ENCODE results near the gene PHYH.

PHYH gene

GRCh38 chr10:13241613-13242012 lies 58.3 kb downstream of the PHYH start:
- Histone ChIP-seq H3K27me3 (ENCODE audit: insufficient read depth, low read length) (no peaks in the 10 kb centered on the region), H2AFZ (ENCODE audit: low read length) (no peak overlapping the region), H3K4me2 (ENCODE audit: low read length) (no peak overlapping the region), H3K9me2 (ENCODE audit: low read depth, low read length) (no peaks in the 10 kb centered on the region), H3K79me2 (ENCODE audit: insufficient read depth, low read length) (no peaks in the 10 kb centered on the region), H3K9ac (ENCODE audit: low read length) (no peak overlapping the region), H3K36me3 (ENCODE audit: insufficient read depth, low read length) (no peaks in the 10 kb centered on the region), H4K20me1 (ENCODE audit: insufficient read depth, low read length) (no peaks in the 10 kb centered on the region), H3K27ac (ENCODE audit: low read depth, low read length, poor library complexity, severe bottlenecking) (no peak overlapping the region), H3K4me3 (ENCODE audit: low read depth, low read length, poor library complexity, severe bottlenecking) (no peak overlapping the region), H3K4me1 (ENCODE audit: insufficient read depth, low read length, severe bottlenecking) (no peaks in the 10 kb centered on the region), H3F3A (ENCODE audit: insufficient read depth, low read length) (no peaks in the 10 kb centered on the region), H3K9me3 (ENCODE audit: low read length) (no peaks in the 10 kb centered on the region)
- no peak for TF ChIP-seq CTCF (IDR thresholded peaks at IDR 0.05; ENCODE audit: low read length)
- no peak for TF ChIP-seq EZH2 (IDR thresholded peaks at IDR 0.05; ENCODE audit: borderline replicate concordance, low read length)

GRCh38 chr10:13239923-13240322 lies 59.9 kb downstream of the PHYH start:
- H3K79me2 ChIP-seq (ENCODE audit: insufficient read depth, low read length): no peaks in the 10 kb centered on the region
- H3K9me3 ChIP-seq (ENCODE audit: low read length): no peaks in the 10 kb centered on the region
- H3K36me3 ChIP-seq (ENCODE audit: insufficient read depth, low read length): no peaks in the 10 kb centered on the region
- no peak overlapping the region for H3K4me3 ChIP-seq (ENCODE audit: low read depth, low read length, poor library complexity, severe bottlenecking)
- no peaks in the 10 kb centered on the region for H3K4me1 ChIP-seq (ENCODE audit: insufficient read depth, low read length, severe bottlenecking)
- H4K20me1 ChIP-seq (ENCODE audit: insufficient read depth, low read length): no peaks in the 10 kb centered on the region
- H3K9me2 ChIP-seq (ENCODE audit: low read depth, low read length): no peaks in the 10 kb centered on the region
- no peak overlapping the region for H2AFZ ChIP-seq (ENCODE audit: low read length)
- H3K27me3 ChIP-seq (ENCODE audit: insufficient read depth, low read length): no peaks in the 10 kb centered on the region
- TF ChIP-seq EZH2 (IDR thresholded peaks at IDR 0.05; ENCODE audit: borderline replicate concordance, low read length) (no peak), CTCF (IDR thresholded peaks at IDR 0.05; ENCODE audit: low read length) (no peak)
- H3K4me2 ChIP-seq (ENCODE audit: low read length): no peak overlapping the region
- H3F3A ChIP-seq (ENCODE audit: insufficient read depth, low read length): no peaks in the 10 kb centered on the region
- H3K9ac ChIP-seq (ENCODE audit: low read length): no peak overlapping the region
- H3K27ac ChIP-seq (ENCODE audit: low read depth, low read length, poor library complexity, severe bottlenecking): no peak overlapping the region

- Histone ChIP-seq H4K20me1 (ENCODE audit: insufficient read depth, low read length) (no peaks in the 10 kb centered on the region), H3K36me3 (ENCODE audit: insufficient read depth, low read length) (no peaks in the 10 kb centered on the region), H3K27me3 (ENCODE audit: insufficient read depth, low read length) (no peaks in the 10 kb centered on the region), H3K9me3 (ENCODE audit: low read length) (no peaks in the 10 kb centered on the region), H2AFZ (ENCODE audit: low read length) (no peak overlapping the region), H3K4me3 (ENCODE audit: low read depth, low read length, poor library complexity, severe bottlenecking) (no peak overlapping the region), H3K4me1 (ENCODE audit: insufficient read depth, low read length, severe bottlenecking) (no peaks in the 10 kb centered on the region), H3F3A (ENCODE audit: insufficient read depth, low read length) (no peaks in the 10 kb centered on the region), H3K9ac (ENCODE audit: low read length) (no peak overlapping the region), H3K27ac (ENCODE audit: low read depth, low read length, poor library complexity, severe bottlenecking) (no peak overlapping the region), H3K9me2 (ENCODE audit: low read depth, low read length) (no peaks in the 10 kb centered on the region), H3K79me2 (ENCODE audit: insufficient read depth, low read length) (no peaks in the 10 kb centered on the region), H3K4me2 (ENCODE audit: low read length) (no peak overlapping the region)
- TF ChIP-seq EZH2 (IDR thresholded peaks at IDR 0.05; ENCODE audit: borderline replicate concordance, low read length) (no peak), CTCF (IDR thresholded peaks at IDR 0.05; ENCODE audit: low read length) (no peak)
These were observed 61.4 kb downstream of the PHYH start for GRCh38 chr10:13238271-13239077.
